GM23248 (cell line): ENCODE results near the gene AKR1D1.

ENCODE experiments used
- EZH2 ChIP-seq: fragments of 200-600 bp; sonication (generic); IDR thresholded peaks from 2 replicates; pipeline ENCODE4 v1.6.1; 2018; ENCODE audit warnings: antibody characterized with exemption, mild to moderate bottlenecking; ENCODE audit not compliant: insufficient read depth, poor library complexity, severe bottlenecking
- EZH2phosphoT487 ChIP-seq: fragments of 200-600 bp; sonication (generic); IDR thresholded peaks from 2 replicates; pipeline ENCODE4 v1.6.1; 2018; ENCODE audit warnings: antibody characterized with exemption, moderate library complexity, mild to moderate bottlenecking, low read depth; ENCODE audit not compliant: insufficient read depth

GRCh38 chr7:138083859-138084258, 7.6 kb downstream of the AKR1D1 start:
- TF ChIP-seq EZH2phosphoT487, result no peak
- no peak for TF ChIP-seq EZH2
